Measurements from ENCODE around the gene PYCARD. TPM values are rescaled to one million over a fixed set of nuclear protein-coding genes. Genes with fewer than 3 reads are reported as not detected.
"Not testable (repeated sequence)": the region's sequence is repeated elsewhere in the genome, so short reads cannot be mapped to it uniquely, and the experiment has no call there.

PYCARD gene
- total RNA-seq, 1 experiment from 2014 or later, result 99.4 TPM

GRCh38 chr16:31246296-31246695 lies 43.7 kb upstream of the PYCARD start:
- POLR2A ChIA-PET, result no interaction called here
- intact Hi-C loops (cut with micrococcal nuclease; ENCODE audit: unreplicated experiment) (no loop called here), in situ Hi-C loops (cut with HindIII; ENCODE audit: low pct_unique_long_range_greater_than_20kb, low sequenced_read_pairs) (no loop called here)
- DNase-seq (ENCODE audit: low read depth, low spot score) (no peak), ATAC-seq (no peak)
- CTCF ChIA-PET, result no interaction called here
- no peaks in the 10 kb centered on the region for H3K4me1 ChIP-seq (ENCODE audit: control insufficient read depth, insufficient read depth, low read length)
- BruUV-seq (replicated peaks), result no TSS peak
- no peak overlapping the region for H3K27ac ChIP-seq (ENCODE audit: low read length)
- no peaks in the 10 kb centered on the region for H3K36me3 ChIP-seq (ENCODE audit: control insufficient read depth, insufficient read depth, low read length)
- H3K27me3 ChIP-seq (ENCODE audit: control insufficient read depth, insufficient read depth, low read length), result no peaks in the 10 kb centered on the region; the same call in 1 of the 2 replicates
- no peak overlapping the region for H3K4me3 ChIP-seq (ENCODE audit: low read depth in 2 of 2, low read length in 2 of 2)
- H3K9me3 ChIP-seq (ENCODE audit: control insufficient read depth, insufficient read depth, low read depth, low read length), result no peaks in the 10 kb centered on the region
- TF ChIP-seq CTCF (IDR thresholded peaks at IDR 0.05), result no peak
- no peak for TF ChIP-seq SIN3A (IDR thresholded peaks at IDR 0.05; ENCODE audit: borderline replicate concordance, insufficient read depth, low read depth, low read length)
- TF ChIP-seq TCF7L2 (IDR thresholded peaks at IDR 0.05; ENCODE audit: low read depth, low read length), result no peak
- TF ChIP-seq REST (IDR thresholded peaks at IDR 0.05; ENCODE audit: insufficient read depth in 1 of 2, low read depth in 2 of 2, low read length in 1 of 2), result no peak
- no peak for TF ChIP-seq POLR2AphosphoS5 (IDR thresholded peaks at IDR 0.05; ENCODE audit: low read depth, low read length)

GRCh38 chr16:31245598-31245997 lies 43.0 kb upstream of the PYCARD start:
- POLR2A ChIA-PET; BruUV-seq (replicated peaks); H3K27me3 ChIP-seq (ENCODE audit: control insufficient read depth, insufficient read depth, low read length); H3K4me1 ChIP-seq (ENCODE audit: control insufficient read depth, insufficient read depth, low read length); H3K9me3 ChIP-seq (ENCODE audit: control insufficient read depth, insufficient read depth, low read depth, low read length); intact Hi-C loops (cut with micrococcal nuclease; ENCODE audit: unreplicated experiment); H3K27ac ChIP-seq (ENCODE audit: low read length); DNase-seq (ENCODE audit: low read depth, low spot score); CTCF ChIA-PET; ATAC-seq; H3K36me3 ChIP-seq (ENCODE audit: control insufficient read depth, insufficient read depth, low read length); H3K4me3 ChIP-seq (ENCODE audit: low read depth in 2 of 2, low read length in 2 of 2); in situ Hi-C loops (cut with HindIII; ENCODE audit: low pct_unique_long_range_greater_than_20kb, low sequenced_read_pairs): not testable (repeated sequence)

- no peaks in the 10 kb centered on the region; the same call in 1 of the 2 replicates for H3K27me3 ChIP-seq (ENCODE audit: control insufficient read depth, insufficient read depth, low read length)
- CTCF ChIA-PET, result interaction anchor here (0.6 kb wide), 1 partner anchor 10 kb away, joined by 4 read pairs; no protein-coding TSS in a partner anchor
- ATAC-seq, result no peak
Measured at GRCh38 chr16:31243734-31244670, 41.4 kb upstream of the PYCARD start.

More at GRCh38 chr16:31243734-31244670, 41.4 kb upstream of the PYCARD start:
- Histone ChIP-seq H3K4me3 (ENCODE audit: low read depth in 2 of 2, low read length in 2 of 2) (no peak overlapping the region), H3K27ac (ENCODE audit: low read length) (no peak overlapping the region), H3K4me1 (ENCODE audit: control insufficient read depth, insufficient read depth, low read length) (no peaks in the 10 kb centered on the region), H3K36me3 (ENCODE audit: control insufficient read depth, insufficient read depth, low read length) (no peaks in the 10 kb centered on the region), H3K9me3 (ENCODE audit: control insufficient read depth, insufficient read depth, low read depth, low read length) (no peaks in the 10 kb centered on the region)
- POLR2A ChIA-PET, result no interaction called here
- in situ Hi-C loops (cut with HindIII; ENCODE audit: low pct_unique_long_range_greater_than_20kb, low sequenced_read_pairs), result no loop called here
- no peak for DNase-seq (ENCODE audit: low read depth, low spot score)
- TF ChIP-seq POLR2AphosphoS5 (IDR thresholded peaks at IDR 0.05; ENCODE audit: low read depth, low read length) (no peak), TCF7L2 (IDR thresholded peaks at IDR 0.05; ENCODE audit: low read depth, low read length) (no peak), SIN3A (IDR thresholded peaks at IDR 0.05; ENCODE audit: borderline replicate concordance, insufficient read depth, low read depth, low read length) (no peak), CTCF (IDR thresholded peaks at IDR 0.05) (no peak), REST (IDR thresholded peaks at IDR 0.05; ENCODE audit: insufficient read depth in 1 of 2, low read depth in 2 of 2, low read length in 1 of 2) (no peak)
- intact Hi-C loops (cut with micrococcal nuclease; ENCODE audit: unreplicated experiment), result no loop called here
- no TSS peak for BruUV-seq (replicated peaks)

Data from Panc1 (cell line).